GM12865 (cell line): ENCODE results near the gene MAP2K3.

Experiments
- DNase-seq: peaks from one replicate; pipeline ENCODE4 v3.0.0; 2010; ENCODE audit warnings: low read depth
- H3K4me3 ChIP-seq: 2 replicates; pipeline ENCODE4 v1.5.1; 2011; ENCODE audit warnings: mild to moderate bottlenecking, low read depth, low read length, control low read depth
- CTCF ChIP-seq: IDR thresholded peaks from 2 replicates; pipeline ENCODE4 v1.5.1; 2011; ENCODE audit warnings: low read length, control low read depth, low read depth, inconsistent platforms; ENCODE audit not compliant: insufficient read depth; ENCODE audit errors: missing control alignments

The MAP2K3 gene

GRCh38 chr17:21357696-21358656, 73.5 kb downstream of the MAP2K3 start:
- no peak overlapping the region for H3K4me3 ChIP-seq
- no peak for TF ChIP-seq CTCF
- no peak for DNase-seq

GRCh38 chr17:21358682-21359482, 74.4 kb downstream of the MAP2K3 start:
- TF ChIP-seq CTCF = no peak
- no peak overlapping the region for H3K4me3 ChIP-seq
- no peak for DNase-seq

GRCh38 chr17:21359483-21359840, 75.0 kb downstream of the MAP2K3 start:
- no peak overlapping the region for H3K4me3 ChIP-seq
- no peak for TF ChIP-seq CTCF

GRCh38 chr17:21360048-21360447, 75.5 kb downstream of the MAP2K3 start:
- DNase-seq = no peak
- no peak for TF ChIP-seq CTCF
- H3K4me3 ChIP-seq = no peak overlapping the region

More at GRCh38 chr17:21359483-21359840, 75.0 kb downstream of the MAP2K3 start:
- DNase-seq = no peak

GRCh38 chr17:21361020-21361809, 76.7 kb downstream of the MAP2K3 start:
- TF ChIP-seq CTCF = no peak
- no peak for DNase-seq
- H3K4me3 ChIP-seq = no peak overlapping the region

GRCh38 chr17:21362331-21362931, 77.9 kb downstream of the MAP2K3 start:
- no peak for TF ChIP-seq CTCF
- no peak for DNase-seq

More at GRCh38 chr17:21362331-21362931, 77.9 kb downstream of the MAP2K3 start:
- no peak overlapping the region for H3K4me3 ChIP-seq
